Mesenchymal stem cell (in vitro differentiated cells and primary cell): ENCODE results near the gene UBLCP1.

ENCODE experiments used
- DNase-seq: peaks from one replicate; pipeline ENCODE4 v3.0.0-alpha.2; 2013
- H2AFZ ChIP-seq: one replicate; pipeline ENCODE4 v1.6.1; 2013; ENCODE audit warnings: low read depth, mild to moderate bottlenecking, control low read depth, inconsistent platforms, low read length, moderate library complexity
- H2AK5ac ChIP-seq: 2 replicates; pipeline ENCODE4 v1.6.1; 2013; ENCODE audit warnings: low read length, moderate library complexity, mild to moderate bottlenecking, inconsistent platforms; ENCODE audit not compliant: severe bottlenecking
- H2BK120ac ChIP-seq: one replicate; pipeline ENCODE4 v1.6.1; 2013; ENCODE audit warnings: low read depth, mild to moderate bottlenecking, inconsistent platforms, low read length, moderate library complexity
- H2BK12ac ChIP-seq, 2 experiments: one replicate each; pipeline ENCODE4 v1.6.1; 2013; ENCODE audit warnings: inconsistent platforms in 2 of 2, low read length in 2 of 2, mild to moderate bottlenecking in 2 of 2, moderate library complexity in 2 of 2, control low read depth in 1 of 2
- H2BK15ac ChIP-seq: one replicate; pipeline ENCODE4 v1.6.1; 2013; ENCODE audit warnings: mild to moderate bottlenecking, low read depth, inconsistent platforms; ENCODE audit not compliant: poor library complexity, severe bottlenecking
- H2BK5ac ChIP-seq: 2 replicates; pipeline ENCODE4 v1.6.1; 2013; ENCODE audit warnings: low read depth, mild to moderate bottlenecking, low read length, control low read depth, inconsistent platforms; ENCODE audit not compliant: poor library complexity, severe bottlenecking
- H3K14ac ChIP-seq, 2 experiments: one replicate each; pipeline ENCODE4 v1.6.1; 2013; ENCODE audit warnings: inconsistent platforms in 2 of 2, low read length in 2 of 2, control low read depth in 1 of 2, mild to moderate bottlenecking in 1 of 2, moderate library complexity in 1 of 2
- H3K18ac ChIP-seq, 2 experiments: one replicate each; pipeline ENCODE4 v1.6.1; 2013; ENCODE audit warnings: inconsistent platforms in 2 of 2, low read length in 2 of 2, control low read depth in 1 of 2, low read depth in 1 of 2, mild to moderate bottlenecking in 1 of 2
- H3K23ac ChIP-seq, 2 experiments: one replicate each; pipeline ENCODE4 v1.6.1; 2013; ENCODE audit warnings: inconsistent platforms in 2 of 2, low read length in 2 of 2, mild to moderate bottlenecking in 2 of 2, moderate library complexity in 2 of 2, control low read depth in 1 of 2
- H3K27ac ChIP-seq: 2 replicates; pipeline ENCODE4 v1.5.1; 2013; ENCODE audit warnings: mild to moderate bottlenecking, moderate library complexity, low read length, control low read depth, inconsistent platforms; ENCODE audit not compliant: poor library complexity, severe bottlenecking
- H3K27me3 ChIP-seq, 2 experiments: 2 replicates each; pipeline versions ENCODE4 v1.6.1 to v1.7.0; 2013; ENCODE audit warnings: low read length in 2 of 2, mild to moderate bottlenecking in 2 of 2, moderate library complexity in 2 of 2, control low read depth in 1 of 2, inconsistent platforms in 1 of 2; ENCODE audit not compliant: control insufficient read depth in 1 of 2, insufficient read depth in 1 of 2
- H3K36me3 ChIP-seq, 2 experiments: 2 replicates each; pipeline versions ENCODE4 v1.6.1 to v1.7.0; 2013; ENCODE audit warnings: low read length in 2 of 2, control low read depth in 1 of 2, inconsistent platforms in 1 of 2, low read depth in 1 of 2, mild to moderate bottlenecking in 1 of 2; ENCODE audit not compliant: insufficient read depth in 2 of 2, control insufficient read depth in 1 of 2
- H3K4ac ChIP-seq, 2 experiments: one replicate each; pipeline ENCODE4 v1.6.1; 2013; ENCODE audit warnings: inconsistent platforms in 2 of 2, low read length in 2 of 2, mild to moderate bottlenecking in 2 of 2, moderate library complexity in 2 of 2, control low read depth in 1 of 2, low read depth in 1 of 2
- H3K4me1 ChIP-seq: 2 replicates; pipeline ENCODE4 v1.6.1; 2013; ENCODE audit warnings: low read depth, low read length, control low read depth; ENCODE audit not compliant: control insufficient read depth, insufficient read depth
- H3K4me2 ChIP-seq: 2 replicates; pipeline ENCODE4 v1.6.1; 2013; ENCODE audit warnings: low read length, mild to moderate bottlenecking, inconsistent platforms; ENCODE audit not compliant: poor library complexity, severe bottlenecking
- H3K4me3 ChIP-seq, 2 experiments: 2 replicates each; pipeline versions ENCODE4 v1.5.1 to v1.7.0; 2013; ENCODE audit warnings: low read length in 2 of 2, mild to moderate bottlenecking in 2 of 2, control low read depth in 1 of 2, low read depth in 1 of 2; ENCODE audit not compliant: insufficient read depth in 1 of 2
- H3K79me1 ChIP-seq: replicated peaks from 2 replicates; pipeline ENCODE4 v1.6.1; 2013; ENCODE audit warnings: mild to moderate bottlenecking, control low read depth, low read length, inconsistent platforms; ENCODE audit not compliant: poor library complexity, severe bottlenecking
- H3K9ac ChIP-seq: 2 replicates; pipeline ENCODE4 v1.7.0; 2013; ENCODE audit warnings: mild to moderate bottlenecking, low read length, moderate library complexity
- H3K9me3 ChIP-seq: 2 replicates; pipeline ENCODE4 v1.7.0; 2013; ENCODE audit warnings: mild to moderate bottlenecking, low read length; ENCODE audit not compliant: control insufficient read depth
- H4K8ac ChIP-seq: one replicate; pipeline ENCODE4 v1.6.1; 2013; ENCODE audit warnings: inconsistent platforms, mild to moderate bottlenecking, low read length, moderate library complexity
- H4K91ac ChIP-seq: one replicate; pipeline ENCODE4 v1.6.1; 2013; ENCODE audit warnings: mild to moderate bottlenecking, low read length, inconsistent platforms
- WGBS: methylation state at CpG from one replicate; pipeline ENCODE4 v1.1.7; 2013; ENCODE audit warnings: mixed read lengths; 5-methylcytosine and 5-hydroxymethylcytosine counted together

UBLCP1 gene

DNA sequence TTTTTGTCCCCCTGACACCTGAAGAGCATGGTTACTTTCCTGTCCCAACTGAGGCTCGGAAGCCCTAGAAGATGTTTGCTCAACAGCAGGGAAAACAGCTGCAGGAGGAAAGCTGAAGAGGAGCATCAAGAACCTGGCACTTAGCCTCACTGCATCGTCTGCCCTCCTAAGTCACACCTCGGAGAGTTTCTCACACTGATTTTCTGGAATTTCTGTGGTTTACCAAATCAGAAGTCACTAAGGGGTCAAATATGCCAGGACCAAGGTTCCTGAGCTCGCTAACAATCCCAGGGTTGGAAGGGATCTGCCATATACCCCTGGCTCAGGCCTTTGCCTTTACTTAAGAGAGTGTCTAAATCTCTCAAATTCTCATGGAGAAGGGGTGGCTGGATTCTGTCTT is 61.9 kb downstream of the UBLCP1 start:
- Histone ChIP-seq H3K9ac (no peak overlapping the region), H3K23ac (no peak overlapping the region), H2AK5ac (no peak overlapping the region), H3K27me3 (peaks cover 4 to 10% of the 10 kb centered on the region in 2 experiments), H2BK120ac (no peak overlapping the region), H2AFZ (no peak overlapping the region), H3K36me3 (no peaks in the 10 kb centered on the region), H3K4me3 (no peak overlapping the region), H3K79me1 (no peaks in the 10 kb centered on the region), H2BK12ac (no peak overlapping the region), H2BK5ac (no peak overlapping the region), H4K91ac (no peak overlapping the region), H3K4me1 (no peaks in the 10 kb centered on the region), H3K27ac (no peak overlapping the region), H3K18ac (no peak overlapping the region), H2BK15ac (no peak overlapping the region), H3K4me2 (no peak overlapping the region), H3K14ac (no peak overlapping the region), H3K9me3 (no peaks in the 10 kb centered on the region), H3K4ac (no peak overlapping the region), H4K8ac (no peak overlapping the region)
- DNase-seq = no peak
- 95% methylated on average over 3 of the region's 4 CpGs for WGBS

GRCh38 chr5:159330131-159330800 is 67.2 kb downstream of the UBLCP1 start, which contains the start of gene IL12B:
TSS of gene IL12B (minus strand) at chr5:159330487. CDS start at chr5:159326782, 3,705 bp downstream.
- Histone ChIP-seq H4K8ac (no peak within 1 kb of the TSS), H3K4me3 (peak within 1 kb of the TSS in 1 of 2 experiments; percentile 74), H2BK120ac (no peak within 1 kb of the TSS), H3K4me1 (peaks cover 10% of the 10 kb centered on the region), H3K27ac (no peak within 1 kb of the TSS), H2AFZ (no peak within 1 kb of the TSS), H3K27me3 (peaks cover 7 to 16% of the 10 kb centered on the region in 2 experiments), H3K79me1 (no peaks in the 10 kb centered on the region), H2BK5ac (no peak within 1 kb of the TSS), H2BK12ac (no peak within 1 kb of the TSS), H3K9me3 (no peaks in the 10 kb centered on the region), H3K36me3 (no peaks in the 10 kb centered on the region), H4K91ac (no peak within 1 kb of the TSS), H3K14ac (no peak within 1 kb of the TSS), H2AK5ac (no peak within 1 kb of the TSS), H3K4me2 (peak within 1 kb of the TSS; percentile 97), H3K9ac (no peak within 1 kb of the TSS), H3K23ac (no peak within 1 kb of the TSS), H3K18ac (no peak within 1 kb of the TSS), H2BK15ac (no peak within 1 kb of the TSS), H3K4ac (no peak within 1 kb of the TSS)
- DNase-seq = peak; percentile 30
- WGBS = 63% methylated on average over 1 of the region's 4 CpGs

DNA sequence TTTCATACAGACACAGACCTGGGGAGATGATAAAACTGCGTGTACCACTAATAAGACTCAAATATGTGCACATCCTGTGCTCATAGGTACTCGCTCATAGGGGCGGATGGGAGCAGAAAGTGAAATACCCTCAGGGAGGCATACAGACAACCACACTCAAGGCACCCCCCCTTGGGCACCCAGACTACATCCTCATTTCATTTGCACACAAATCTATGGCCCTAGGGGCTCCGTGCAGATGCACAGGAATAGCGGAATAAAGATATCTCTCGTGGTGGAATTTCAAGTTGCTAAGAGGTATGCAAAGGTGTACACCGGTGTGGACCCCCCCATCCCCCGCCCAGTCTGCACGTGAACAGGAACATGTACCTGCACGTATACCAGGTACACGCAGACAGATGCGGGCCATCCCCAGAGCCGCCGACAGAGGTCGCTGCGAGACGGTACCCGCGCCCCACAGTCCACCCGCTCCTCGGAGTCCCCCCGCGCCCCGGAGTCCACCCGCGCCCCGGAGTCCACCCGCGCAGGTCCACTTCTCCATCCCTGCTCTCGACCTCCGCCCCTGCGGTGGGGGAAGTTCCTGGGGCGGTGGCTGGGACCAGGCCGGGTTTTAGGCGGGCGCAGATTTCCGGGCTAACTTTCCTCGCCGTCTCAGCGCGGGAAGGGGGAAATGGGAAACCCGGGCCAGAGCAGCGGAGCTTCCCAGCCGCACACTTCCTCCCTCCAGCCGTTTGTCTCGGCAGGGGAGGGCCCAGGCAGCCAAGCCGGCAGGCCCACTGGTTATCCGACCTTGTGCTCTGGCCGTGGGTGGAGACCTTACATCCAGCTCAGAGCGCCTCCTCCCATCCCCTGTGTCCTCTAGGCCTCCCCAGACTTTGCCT is 68.2 kb downstream of the UBLCP1 start:
- peak overlapping the region; percentile 66 for H2AFZ ChIP-seq
- H3K36me3 ChIP-seq = no peaks in the 10 kb centered on the region
- peak overlapping the region; percentile 86 for H3K9ac ChIP-seq
- peaks cover 7 to 15% of the 10 kb centered on the region in 2 experiments for H3K27me3 ChIP-seq
- H3K79me1 ChIP-seq = no peaks in the 10 kb centered on the region
- H3K14ac ChIP-seq = peak overlapping the region in 1 of 2 experiments; percentile 86
- peak overlapping the region; percentile 97 for H3K4me2 ChIP-seq
- peaks cover 10% of the 10 kb centered on the region for H3K4me1 ChIP-seq
- peak; percentile 31 for DNase-seq
- no peak overlapping the region for H2BK120ac ChIP-seq
- H2AK5ac ChIP-seq = no peak overlapping the region
- 12% methylated on average over 46 of the region's 50 CpGs for WGBS
- H3K18ac ChIP-seq = peak overlapping the region in 1 of 2 experiments; percentile 73
- H2BK12ac ChIP-seq = peak overlapping the region in 1 of 2 experiments; percentile 73
- H3K4me3 ChIP-seq = peak overlapping the region; percentile 43 to 74
- no peak overlapping the region for H2BK5ac ChIP-seq
- H3K9me3 ChIP-seq = no peaks in the 10 kb centered on the region
- H4K91ac ChIP-seq = peak overlapping the region; percentile 67
- H2BK15ac ChIP-seq = peak overlapping the region; percentile 92
- peak overlapping the region; percentile 91 for H4K8ac ChIP-seq
- peak overlapping the region in 1 of 2 experiments; percentile 63 for H3K23ac ChIP-seq
- H3K27ac ChIP-seq = no peak overlapping the region
- peak overlapping the region in 1 of 2 experiments; percentile 53 for H3K4ac ChIP-seq
